Measurements from ENCODE around the gene KCNK17. TPM values are rescaled to one million over a fixed set of nuclear protein-coding genes. Genes with fewer than 3 reads are reported as not detected.

Gene KCNK17
- total RNA-seq, 2 donors from 2014 or later, result 0.37 TPM; not detected in 1

DNA sequence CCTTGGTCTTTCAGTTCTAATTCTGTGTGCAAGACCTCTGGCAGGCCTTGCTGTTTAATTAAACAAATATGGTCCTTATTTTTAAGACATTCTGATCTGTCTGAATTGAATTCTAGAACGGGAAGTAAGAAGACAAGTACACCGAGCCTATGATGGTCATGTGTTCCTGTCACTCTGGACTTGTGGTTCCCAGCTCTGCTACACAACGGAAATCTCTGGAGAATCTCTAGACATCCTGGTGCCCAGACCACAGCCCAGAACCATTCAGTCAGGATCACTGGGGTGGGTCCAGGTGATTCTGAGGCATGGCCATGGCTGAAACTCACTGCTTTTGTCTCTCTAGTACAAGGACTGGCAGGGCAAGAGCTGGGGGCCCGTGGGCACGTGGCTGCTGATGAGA is 24.2 kb upstream of the KCNK17 start:
- Mint-ChIP-seq H3K27me3 (ENCODE audit: insufficient read depth) (peaks cover 1% of the 10 kb centered on the region), H3K4me3 (no peak overlapping the region), H3K36me3 (ENCODE audit: low read depth) (no peaks in the 10 kb centered on the region), H3K9me3 (no peaks in the 10 kb centered on the region), H3K4me1 (peaks cover 19% of the 10 kb centered on the region), H3K27ac (no peak overlapping the region)
- WGBS, 2 experiments (ENCODE audit: insufficient coverage in 1 of 2, insufficient read length in 1 of 2), result 93 to 100% methylated on average over 5 of the region's 5 CpGs
- no peak for TF ChIP-seq CTCF (conservative IDR thresholded peaks at IDR 0.05)
- no peak for DNase-seq
- no peaks in the 10 kb centered on the region for H3K36me3 ChIP-seq (ENCODE audit: control insufficient read depth, insufficient read depth, low read length)
- no peak overlapping the region for H3K4me3 ChIP-seq (ENCODE audit: low read length)
- no peak overlapping the region for H3K9ac ChIP-seq (ENCODE audit: extremely low read depth, low read length, poor library complexity, severe bottlenecking)
- no peaks in the 10 kb centered on the region for H3K9me3 ChIP-seq (ENCODE audit: control insufficient read depth, low read length)
- peaks cover 13% of the 10 kb centered on the region for H3K4me1 ChIP-seq (ENCODE audit: control insufficient read depth, insufficient read depth, low read length)
- H3K27me3 ChIP-seq (ENCODE audit: control insufficient read depth, insufficient read depth, low read length, poor library complexity, severe bottlenecking), result no peaks in the 10 kb centered on the region
- H3K27ac ChIP-seq (ENCODE audit: low read depth, low read length), result no peak overlapping the region

GRCh38 chr6:39335780-39336545 is 21.7 kb upstream of the KCNK17 start:
- H3K4me3 Mint-ChIP-seq, result no peak overlapping the region
- no peaks in the 10 kb centered on the region for H3K36me3 Mint-ChIP-seq (ENCODE audit: low read depth)
- peaks cover 10% of the 10 kb centered on the region for H3K4me1 ChIP-seq (ENCODE audit: control insufficient read depth, insufficient read depth, low read length)
- no peak for DNase-seq
- no peak overlapping the region for H3K9ac ChIP-seq (ENCODE audit: extremely low read depth, low read length, poor library complexity, severe bottlenecking)
- no peaks in the 10 kb centered on the region for H3K36me3 ChIP-seq (ENCODE audit: control insufficient read depth, insufficient read depth, low read length)
- peaks cover 16% of the 10 kb centered on the region for H3K4me1 Mint-ChIP-seq
- no peak overlapping the region for H3K4me3 ChIP-seq (ENCODE audit: low read length)
- no peaks in the 10 kb centered on the region for H3K9me3 ChIP-seq (ENCODE audit: control insufficient read depth, low read length)
- no peaks in the 10 kb centered on the region for H3K9me3 Mint-ChIP-seq
- TF ChIP-seq CTCF (conservative IDR thresholded peaks at IDR 0.05), result no peak
- 85 to 96% methylated on average over 5 of the region's 5 CpGs for WGBS, 2 experiments (ENCODE audit: insufficient coverage in 1 of 2, insufficient read length in 1 of 2)
- H3K27ac Mint-ChIP-seq, result no peak overlapping the region
- no peaks in the 10 kb centered on the region for H3K27me3 ChIP-seq (ENCODE audit: control insufficient read depth, insufficient read depth, low read length, poor library complexity, severe bottlenecking)
- H3K27me3 Mint-ChIP-seq (ENCODE audit: insufficient read depth), result peaks cover 7% of the 10 kb centered on the region
- no peak overlapping the region for H3K27ac ChIP-seq (ENCODE audit: low read depth, low read length)

DNA sequence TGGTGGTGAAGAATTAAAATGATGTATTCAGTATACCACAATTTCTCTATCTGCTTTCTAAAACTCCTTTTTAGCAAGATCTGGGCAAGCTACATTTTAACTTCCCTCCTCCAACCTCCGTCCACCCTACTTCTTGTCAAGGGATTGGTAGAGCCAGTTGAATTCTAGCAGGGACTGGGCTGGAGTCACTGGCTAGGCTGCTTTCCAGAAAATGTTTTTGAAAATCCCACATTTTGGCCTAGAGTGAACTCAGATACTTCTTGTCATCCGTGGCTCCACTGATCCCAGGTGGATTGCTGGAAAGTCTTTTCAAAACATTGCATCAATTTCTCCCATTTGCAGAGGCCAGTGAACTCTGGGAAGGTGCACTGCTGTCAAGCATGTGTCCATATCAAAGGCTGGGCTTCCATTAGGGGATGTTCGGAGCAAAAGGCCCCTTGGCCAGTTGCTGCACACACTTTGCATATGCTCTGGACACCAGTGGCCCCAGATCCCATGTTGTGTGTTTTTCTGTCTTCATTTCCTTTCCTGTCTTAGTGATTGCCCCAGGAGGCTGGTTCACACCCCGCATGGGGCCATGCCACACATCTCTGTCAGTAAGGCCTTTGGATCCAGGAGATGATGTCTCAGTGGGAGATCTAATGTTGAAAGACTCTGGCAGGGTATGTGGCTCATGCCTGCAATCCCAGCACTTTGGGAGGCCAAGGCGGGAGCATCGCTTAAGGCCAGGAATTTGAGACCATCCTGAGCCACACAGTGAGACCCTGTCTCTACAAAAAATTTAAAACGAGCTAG is 19.6 kb upstream of the KCNK17 start:
- H3K27ac Mint-ChIP-seq, result no peak overlapping the region
- WGBS, 2 experiments (ENCODE audit: insufficient coverage in 1 of 2, insufficient read length in 1 of 2), result 89 to 92% methylated on average over 6 to 7 of the region's 7 CpGs

More for the DNA sequence above, 19.6 kb upstream of the KCNK17 start:
- Histone ChIP-seq H3K27me3 (ENCODE audit: control insufficient read depth, insufficient read depth, low read length, poor library complexity, severe bottlenecking) (no peaks in the 10 kb centered on the region), H3K4me3 (ENCODE audit: low read length) (no peak overlapping the region), H3K36me3 (ENCODE audit: control insufficient read depth, insufficient read depth, low read length) (no peaks in the 10 kb centered on the region), H3K9me3 (ENCODE audit: control insufficient read depth, low read length) (no peaks in the 10 kb centered on the region), H3K4me1 (ENCODE audit: control insufficient read depth, insufficient read depth, low read length) (no peaks in the 10 kb centered on the region), H3K27ac (ENCODE audit: low read depth, low read length) (no peak overlapping the region), H3K9ac (ENCODE audit: extremely low read depth, low read length, poor library complexity, severe bottlenecking) (no peak overlapping the region)
- Mint-ChIP-seq H3K4me3 (no peak overlapping the region), H3K27me3 (ENCODE audit: insufficient read depth) (peaks cover 9% of the 10 kb centered on the region), H3K4me1 (no peaks in the 10 kb centered on the region), H3K9me3 (no peaks in the 10 kb centered on the region), H3K36me3 (ENCODE audit: low read depth) (no peaks in the 10 kb centered on the region)
- TF ChIP-seq CTCF (conservative IDR thresholded peaks at IDR 0.05), result no peak
- no peak for DNase-seq

Data from endodermal cell (in vitro differentiated cells).